22Rv1 (cell line): ENCODE results near the gene C10orf120.

Experiments used
- H3K27ac ChIP-seq: fragments of 450-650 bp; 2 replicates; pipeline ENCODE4 v1.5.1; 2017
- ZFX ChIP-seq: fragments of 450-650 bp; IDR thresholded peaks from 2 replicates; pipeline ENCODE4 v1.6.1; 2017; ENCODE audit warnings: antibody characterized with exemption, borderline replicate concordance
- TF ChIP-seq, protein P1 (sequence below): fragments of 450-650 bp; IDR thresholded peaks from 2 replicates; pipeline ENCODE4 v1.5.1; 2017; ENCODE audit warnings: mild to moderate bottlenecking

The C10orf120 gene

DNA sequence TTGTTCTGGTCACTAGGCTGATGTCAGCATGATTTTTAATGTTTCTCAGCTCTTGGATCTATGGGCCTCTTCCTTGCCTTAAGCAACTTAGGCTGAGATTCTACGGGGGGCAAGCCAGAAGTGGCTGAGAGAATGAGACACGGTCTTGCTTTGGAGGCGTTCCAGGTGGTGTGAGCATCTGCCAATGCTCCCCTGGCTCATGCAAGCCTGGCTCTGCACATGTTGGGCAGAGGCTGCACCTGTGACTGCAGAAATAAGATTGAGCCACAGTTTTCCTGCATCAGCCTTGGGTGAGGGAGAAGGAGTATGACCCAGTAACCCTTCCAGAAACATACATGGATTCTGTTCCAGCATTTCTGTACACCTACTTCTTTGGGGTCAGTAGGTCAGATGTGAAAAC lies 41.9 kb downstream of the C10orf120 start:
- TF ChIP-seq, protein P1, sequence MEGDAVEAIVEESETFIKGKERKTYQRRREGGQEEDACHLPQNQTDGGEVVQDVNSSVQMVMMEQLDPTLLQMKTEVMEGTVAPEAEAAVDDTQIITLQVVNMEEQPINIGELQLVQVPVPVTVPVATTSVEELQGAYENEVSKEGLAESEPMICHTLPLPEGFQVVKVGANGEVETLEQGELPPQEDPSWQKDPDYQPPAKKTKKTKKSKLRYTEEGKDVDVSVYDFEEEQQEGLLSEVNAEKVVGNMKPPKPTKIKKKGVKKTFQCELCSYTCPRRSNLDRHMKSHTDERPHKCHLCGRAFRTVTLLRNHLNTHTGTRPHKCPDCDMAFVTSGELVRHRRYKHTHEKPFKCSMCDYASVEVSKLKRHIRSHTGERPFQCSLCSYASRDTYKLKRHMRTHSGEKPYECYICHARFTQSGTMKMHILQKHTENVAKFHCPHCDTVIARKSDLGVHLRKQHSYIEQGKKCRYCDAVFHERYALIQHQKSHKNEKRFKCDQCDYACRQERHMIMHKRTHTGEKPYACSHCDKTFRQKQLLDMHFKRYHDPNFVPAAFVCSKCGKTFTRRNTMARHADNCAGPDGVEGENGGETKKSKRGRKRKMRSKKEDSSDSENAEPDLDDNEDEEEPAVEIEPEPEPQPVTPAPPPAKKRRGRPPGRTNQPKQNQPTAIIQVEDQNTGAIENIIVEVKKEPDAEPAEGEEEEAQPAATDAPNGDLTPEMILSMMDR: no peak
- no peak for TF ChIP-seq ZFX
- no peak overlapping the region for H3K27ac ChIP-seq

DNA sequence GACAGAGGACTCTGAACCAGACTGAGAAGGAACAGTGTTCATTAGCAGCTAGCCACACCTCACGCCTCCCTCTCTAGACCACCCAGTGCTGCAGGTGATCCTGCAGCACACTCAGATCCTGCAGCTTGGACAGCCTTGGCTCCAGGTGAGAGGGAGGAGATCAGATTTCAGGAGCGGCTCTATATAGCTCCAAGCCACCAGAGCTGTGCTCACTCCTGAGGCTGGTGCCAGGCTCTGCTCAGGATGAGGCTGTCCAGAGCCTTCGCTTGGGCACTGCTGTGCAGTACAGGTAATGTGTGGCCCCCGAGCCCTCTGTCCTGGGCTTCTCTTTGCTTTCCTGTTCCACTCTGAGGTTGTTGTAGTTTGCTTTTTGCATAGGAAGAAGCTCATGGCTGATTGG lies 42.4 kb downstream of the C10orf120 start:
- TF ChIP-seq ZFX: no peak
- TF ChIP-seq, protein P1: no peak
- H3K27ac ChIP-seq: no peak overlapping the region

DNA sequence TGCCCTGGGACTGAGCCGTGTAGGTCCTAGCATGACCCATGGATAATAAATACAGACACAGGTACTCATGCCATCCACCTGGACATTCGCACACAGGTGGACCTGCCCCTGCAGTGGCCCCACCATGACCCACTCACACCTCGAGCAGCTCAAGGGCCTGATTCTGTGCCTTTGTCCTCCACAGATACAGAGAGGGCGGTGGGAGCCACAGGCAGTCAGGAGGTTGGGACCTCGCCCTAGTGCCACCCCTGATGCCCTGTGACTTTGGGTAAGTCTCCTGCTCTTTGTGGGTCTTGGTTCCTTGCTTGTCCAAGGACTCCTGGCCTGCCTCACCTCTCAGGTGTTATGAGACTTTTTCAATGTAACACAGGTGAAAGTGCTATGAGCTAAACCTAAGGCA lies 42.9 kb downstream of the C10orf120 start:
- no peak overlapping the region for H3K27ac ChIP-seq
- TF ChIP-seq, protein P1: no peak
- no peak for TF ChIP-seq ZFX

GRCh38 chr10:122656308-122656705 lies 43.3 kb downstream of the C10orf120 start:
- H3K27ac ChIP-seq: no peak overlapping the region
- no peak for TF ChIP-seq ZFX
- TF ChIP-seq, protein P1: no peak

DNA sequence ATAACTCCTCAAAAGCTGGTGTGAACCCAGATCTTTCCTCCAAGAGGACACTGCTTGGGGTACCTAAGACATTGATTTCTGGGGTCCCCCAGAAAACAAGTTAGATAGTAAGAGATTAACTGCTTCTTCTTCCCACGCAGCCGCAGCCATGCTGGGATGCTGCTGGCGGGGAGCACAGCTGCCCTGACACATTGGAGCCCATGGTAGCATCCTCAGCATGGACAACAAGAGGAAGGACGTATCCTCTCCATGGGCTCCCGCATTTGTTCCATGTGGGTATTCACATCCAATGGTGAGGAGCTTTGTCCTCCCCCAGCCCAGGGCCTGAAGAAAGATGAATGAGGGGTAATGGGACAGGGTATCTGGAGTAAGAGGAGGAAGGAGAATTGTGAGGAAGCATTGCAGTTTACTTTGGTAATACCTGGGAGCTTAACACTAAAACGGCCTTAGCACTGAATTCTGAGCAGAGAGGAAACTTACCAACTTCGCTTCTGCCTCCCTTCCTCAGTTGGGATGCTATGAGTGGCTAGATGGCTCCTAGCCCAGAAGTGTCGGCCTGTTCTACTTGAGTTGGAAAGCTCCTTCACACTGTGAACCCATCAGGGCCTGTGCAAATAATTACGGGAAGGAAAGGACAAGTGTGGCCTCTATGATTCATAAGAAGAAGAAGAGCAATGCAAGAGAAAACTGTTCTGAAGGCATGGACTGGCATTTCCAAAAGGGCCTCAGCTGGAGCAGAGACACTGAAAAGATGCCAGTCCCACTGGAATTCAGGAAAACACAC lies 43.9 kb downstream of the C10orf120 start:
- no peak for TF ChIP-seq ZFX
- TF ChIP-seq, protein P1: no peak
- H3K27ac ChIP-seq: no peak overlapping the region

DNA sequence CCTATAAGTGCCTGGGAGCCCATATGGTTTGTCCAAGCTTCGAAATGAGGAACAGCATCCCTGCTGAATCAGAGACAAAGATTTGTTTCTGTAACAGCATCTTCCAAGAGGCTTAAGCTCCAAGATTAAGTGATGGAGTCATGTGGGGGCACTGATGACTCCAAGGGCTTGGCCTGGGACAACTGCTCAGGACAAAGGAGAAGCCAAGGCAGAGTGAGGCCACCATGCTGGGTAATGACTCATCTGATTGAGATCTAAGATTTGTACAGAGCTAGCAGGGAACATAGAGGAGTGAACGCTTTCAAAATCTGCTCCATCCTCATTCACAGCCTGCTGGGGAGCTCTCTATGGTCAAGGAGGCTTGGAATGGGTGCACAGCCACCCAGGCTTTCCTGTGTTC lies 49.3 kb downstream of the C10orf120 start:
- TF ChIP-seq, protein P1: no peak
- TF ChIP-seq ZFX: no peak
- H3K27ac ChIP-seq: no peak overlapping the region

DNA sequence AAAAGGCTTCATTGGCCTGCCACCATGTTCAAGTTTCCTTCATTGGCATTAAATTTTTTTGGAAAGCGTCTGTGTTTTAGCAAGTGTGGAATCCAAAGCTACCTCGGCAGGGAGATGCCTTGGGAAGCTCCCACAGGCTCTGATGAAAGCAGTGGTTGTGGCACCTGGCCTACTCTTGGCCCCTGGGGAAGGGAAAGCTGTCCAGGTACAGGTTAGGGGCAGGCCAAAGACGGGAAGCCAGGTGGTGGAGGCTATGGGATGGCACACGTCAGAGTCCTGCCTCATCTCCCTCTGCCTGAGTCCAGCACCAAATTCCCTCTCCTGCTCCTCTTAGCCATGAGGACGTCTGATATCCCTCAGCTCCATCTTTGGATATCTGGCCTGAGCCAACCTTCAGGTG lies 49.7 kb downstream of the C10orf120 start:
- H3K27ac ChIP-seq: no peak overlapping the region
- TF ChIP-seq, protein P1: no peak
- TF ChIP-seq ZFX: no peak
